Measurements from ENCODE around the gene CCDC8.
"Not testable (repeated sequence)": the region's sequence is repeated elsewhere in the genome, so short reads cannot be mapped to it uniquely, and the experiment has no call there.

The CCDC8 gene

GRCh38 chr19:46380690-46381089 lies 32.7 kb downstream of the CCDC8 start:
- DNase-seq (ENCODE audit: low spot score), result no peak

DNA sequence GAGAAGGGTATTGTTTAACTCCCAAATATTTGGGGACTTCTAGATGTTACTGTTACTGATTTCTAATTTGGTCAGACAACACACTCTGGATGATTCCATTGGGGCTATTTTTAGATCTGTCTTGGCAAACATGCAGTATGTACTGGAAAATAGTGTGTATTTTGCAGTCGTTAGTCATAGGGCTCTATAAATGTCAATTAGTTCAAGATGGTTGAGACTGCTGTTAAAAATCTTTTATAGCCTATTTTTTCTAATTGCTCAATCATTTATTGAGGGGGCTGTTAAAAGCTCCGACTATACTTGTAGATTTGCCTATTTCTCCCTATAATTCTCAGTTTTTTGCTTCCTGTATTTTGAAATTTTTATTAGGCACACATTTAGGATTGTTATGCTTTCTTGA lies 35.1 kb downstream of the CCDC8 start:
- no peak for DNase-seq (ENCODE audit: low spot score)

DNA sequence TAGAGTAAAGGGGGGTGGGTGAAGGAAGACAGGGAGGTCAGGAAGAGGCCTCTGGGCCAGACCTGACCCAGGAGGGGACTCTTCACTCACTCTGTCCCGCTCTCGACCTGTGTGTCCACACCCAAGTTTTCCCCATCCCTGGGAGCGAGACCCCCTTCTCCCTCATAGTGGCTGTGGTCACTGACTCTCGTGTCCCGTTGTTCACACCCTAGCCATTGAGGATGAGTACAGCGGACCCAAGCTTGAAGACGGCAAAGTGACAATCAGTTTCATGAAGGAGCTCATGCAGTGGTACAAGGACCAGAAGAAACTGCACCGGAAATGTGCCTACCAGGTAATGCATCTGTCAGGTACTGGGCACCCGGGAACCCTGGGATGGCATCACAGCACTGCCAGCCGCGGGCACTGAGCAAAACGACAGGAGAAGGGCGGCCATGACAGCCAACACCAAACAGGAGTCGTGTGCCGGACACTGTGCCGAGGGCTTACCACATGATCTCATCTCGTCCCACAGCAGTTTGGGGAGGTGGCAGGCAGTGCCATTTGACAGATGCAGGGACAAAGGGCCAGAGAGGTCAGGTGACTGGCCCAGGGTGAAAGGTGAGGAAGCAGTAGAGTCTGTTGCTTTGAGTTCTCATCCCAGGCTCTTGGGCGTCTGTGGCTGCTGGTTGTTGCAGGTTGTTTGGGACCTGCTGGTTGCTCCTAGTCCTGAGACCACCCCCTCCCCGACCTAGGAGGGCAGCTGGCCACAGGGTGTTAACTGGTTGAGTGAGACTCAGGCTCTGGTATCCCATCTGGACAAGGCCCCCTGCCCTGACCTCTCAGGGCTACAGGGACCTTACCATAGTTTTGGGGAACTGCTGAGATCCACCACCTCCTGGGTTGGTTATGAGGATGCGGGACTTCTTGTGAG lies 36.9 kb downstream of the CCDC8 start:
- no peak for DNase-seq (ENCODE audit: low spot score)

DNA sequence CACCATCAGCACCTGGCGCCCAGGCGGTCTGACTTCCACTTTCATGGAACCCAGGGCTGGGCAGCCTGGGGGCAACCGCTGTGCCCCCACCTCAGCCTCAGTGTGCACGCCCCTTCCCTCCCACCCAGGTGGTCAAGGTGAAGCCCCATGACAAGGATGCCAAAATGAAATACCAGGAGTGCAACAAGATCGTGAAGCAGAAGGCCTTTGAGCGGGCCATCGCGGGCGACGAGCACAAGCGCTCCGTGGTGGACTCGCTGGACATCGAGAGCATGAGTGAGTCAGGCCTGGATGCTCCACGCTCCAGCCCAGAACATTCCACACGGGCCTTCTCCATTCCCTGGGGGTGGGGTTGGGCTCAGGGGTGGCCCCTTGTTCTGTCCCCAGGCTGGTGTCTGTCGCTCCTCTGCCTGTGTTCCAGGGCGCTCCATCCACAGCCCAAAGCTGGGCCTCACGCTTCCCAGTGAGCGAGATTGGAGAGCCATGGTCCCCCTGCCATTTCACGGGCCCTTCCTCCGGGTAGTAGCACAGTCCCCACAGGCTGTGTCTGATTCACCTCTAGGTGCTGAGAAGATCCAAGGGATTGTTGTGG lies 37.8 kb downstream of the CCDC8 start:
- not testable (repeated sequence) for DNase-seq (ENCODE audit: low spot score)

DNA sequence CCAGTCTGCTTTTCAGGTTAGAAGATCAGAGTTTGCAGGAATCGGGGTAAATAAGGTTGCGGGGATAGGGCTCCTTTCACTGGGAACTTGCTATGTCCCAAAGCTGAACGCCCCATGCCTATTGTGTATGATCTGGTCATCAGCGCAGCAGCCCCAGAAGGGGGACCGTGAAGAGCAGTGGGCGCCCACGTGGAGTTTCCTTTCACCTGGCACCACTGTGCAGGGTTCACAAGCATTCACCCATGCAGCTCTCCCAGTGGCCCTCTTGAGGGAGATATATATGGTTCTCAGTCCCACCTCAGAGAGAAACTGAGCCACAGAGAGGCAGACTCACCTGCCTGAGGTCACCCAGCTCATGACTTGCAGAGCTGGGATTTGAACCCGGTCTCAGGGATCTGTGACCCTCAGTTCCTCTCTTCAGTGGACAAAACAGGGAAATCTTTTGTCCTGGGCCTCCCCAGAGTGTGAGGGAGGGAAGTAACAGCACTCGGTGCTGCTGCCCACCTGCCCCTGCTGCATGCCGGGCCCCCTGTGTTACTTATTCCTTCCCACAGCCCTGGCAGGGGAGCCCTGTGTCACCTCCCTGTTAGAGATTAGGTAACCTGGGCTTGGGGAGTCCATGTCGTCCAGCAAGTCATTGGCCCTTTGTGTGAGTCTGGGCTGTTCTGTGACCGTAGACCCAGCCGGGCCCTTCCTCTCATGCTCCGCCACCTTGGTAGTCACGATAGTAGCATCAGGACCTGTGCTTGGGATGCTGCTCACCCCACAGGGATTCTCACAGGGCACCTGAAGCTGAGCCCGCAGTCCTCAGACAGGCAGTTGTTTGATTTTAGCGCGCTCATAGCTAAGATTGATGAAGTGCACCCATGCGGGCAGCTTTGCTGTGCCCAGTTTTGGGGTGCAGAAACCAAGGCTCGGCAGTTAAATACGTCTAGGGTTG lies 38.6 kb downstream of the CCDC8 start:
- DNase-seq (ENCODE audit: low spot score), result no peak

GRCh38 chr19:46373491-46374359 lies 39.6 kb downstream of the CCDC8 start:
- DNase-seq (ENCODE audit: low spot score), result no peak

GRCh38 chr19:46372901-46373490 lies 40.4 kb downstream of the CCDC8 start:
- DNase-seq (ENCODE audit: low spot score), result no peak

DNA sequence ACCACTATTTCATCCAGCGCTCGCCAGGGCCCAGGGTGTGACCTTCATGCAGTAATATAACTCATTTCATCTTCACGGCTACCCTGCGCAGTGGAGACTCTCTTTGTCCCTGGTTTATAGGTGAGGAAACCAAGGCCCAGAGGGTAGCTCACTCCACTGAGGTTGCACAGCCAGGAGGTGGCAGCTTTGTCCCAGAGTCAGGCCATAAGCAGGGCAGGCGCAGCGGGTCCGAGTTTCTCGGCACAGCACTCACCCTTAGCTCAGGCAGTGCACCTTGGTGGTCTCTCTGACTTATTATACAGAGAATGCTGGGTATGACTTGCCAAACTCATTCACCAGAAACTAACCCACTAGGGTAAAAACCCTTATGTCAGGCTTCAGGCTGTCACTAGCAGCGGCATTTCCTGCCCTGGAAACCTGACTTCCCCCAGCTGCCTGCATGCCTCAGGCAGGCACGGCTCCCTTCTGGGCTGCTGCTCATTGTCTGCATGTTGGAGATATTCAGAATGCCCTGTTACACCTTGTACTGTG lies 41.9 kb downstream of the CCDC8 start:
- no peak for DNase-seq (ENCODE audit: low spot score)

DNA sequence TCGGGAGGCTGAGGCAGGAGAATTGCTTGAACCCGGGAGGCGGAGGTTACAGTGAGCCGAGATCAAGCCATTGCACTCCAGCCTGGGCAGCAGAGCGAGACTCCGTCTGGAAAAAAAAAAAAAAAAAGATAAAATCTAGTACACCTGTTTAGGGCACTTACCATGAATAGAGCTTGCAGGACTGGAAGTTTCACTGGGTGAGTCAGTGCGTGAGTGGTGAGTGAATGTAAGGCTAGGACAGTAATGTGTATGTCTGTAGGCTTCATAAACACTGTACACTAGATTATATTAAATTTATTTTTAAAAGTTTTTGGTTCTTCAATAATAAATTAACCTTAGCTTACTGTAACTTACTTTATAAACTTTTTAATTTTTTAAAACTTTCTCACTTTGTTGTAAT lies 43.5 kb downstream of the CCDC8 start:
- DNase-seq (ENCODE audit: low spot score), result no peak

GRCh38 chr19:46368116-46368515 lies 45.2 kb downstream of the CCDC8 start:
- DNase-seq (ENCODE audit: low spot score), result no peak

GRCh38 chr19:46367426-46367825 lies 45.9 kb downstream of the CCDC8 start:
- no peak for DNase-seq (ENCODE audit: low spot score)

- no peak for DNase-seq (ENCODE audit: low spot score)
Observed at GRCh38 chr19:46366620-46367292, 46.6 kb downstream of the CCDC8 start.

GRCh38 chr19:46365561-46365960 lies 47.8 kb downstream of the CCDC8 start:
- DNase-seq (ENCODE audit: low spot score), result no peak

- DNase-seq (ENCODE audit: low spot score), result no peak
Observed at GRCh38 chr19:46364359-46364758, 49.0 kb downstream of the CCDC8 start.

- DNase-seq (ENCODE audit: low spot score), result peak; percentile 39
Observed at GRCh38 chr19:46361915-46362314, 51.4 kb downstream of the CCDC8 start.
